HUDEP-2 (cell line): ENCODE results near the gene ASPG.

Experiments used
- DNase-seq, 76 experiments: peaks; one replicate each; lab custom pipeline; 2025; ENCODE audit not compliant: unreplicated experiment in 76 of 76; lab: John Stamatoyannopoulos, UW

ASPG gene

DNA sequence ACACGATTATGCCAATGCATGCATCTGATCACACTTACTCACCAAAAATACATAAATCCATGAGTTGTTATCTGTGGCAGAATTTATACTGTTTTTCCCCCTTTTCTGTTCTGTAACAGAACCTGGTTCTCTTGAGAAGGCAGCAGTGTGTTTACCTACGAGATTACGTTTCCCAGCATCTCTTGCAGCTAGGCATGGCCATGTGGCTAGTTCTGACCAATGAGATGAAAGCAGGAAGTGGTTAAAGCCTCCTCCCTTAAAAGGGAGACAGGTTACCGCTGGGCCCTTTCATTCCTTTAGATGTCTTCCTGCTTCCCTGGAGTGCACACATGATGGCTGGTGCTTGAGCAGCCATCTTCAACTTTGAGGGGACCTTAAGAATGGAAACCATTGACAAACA is 11.7 kb upstream of the ASPG start:
- no peak for DNase-seq

DNA sequence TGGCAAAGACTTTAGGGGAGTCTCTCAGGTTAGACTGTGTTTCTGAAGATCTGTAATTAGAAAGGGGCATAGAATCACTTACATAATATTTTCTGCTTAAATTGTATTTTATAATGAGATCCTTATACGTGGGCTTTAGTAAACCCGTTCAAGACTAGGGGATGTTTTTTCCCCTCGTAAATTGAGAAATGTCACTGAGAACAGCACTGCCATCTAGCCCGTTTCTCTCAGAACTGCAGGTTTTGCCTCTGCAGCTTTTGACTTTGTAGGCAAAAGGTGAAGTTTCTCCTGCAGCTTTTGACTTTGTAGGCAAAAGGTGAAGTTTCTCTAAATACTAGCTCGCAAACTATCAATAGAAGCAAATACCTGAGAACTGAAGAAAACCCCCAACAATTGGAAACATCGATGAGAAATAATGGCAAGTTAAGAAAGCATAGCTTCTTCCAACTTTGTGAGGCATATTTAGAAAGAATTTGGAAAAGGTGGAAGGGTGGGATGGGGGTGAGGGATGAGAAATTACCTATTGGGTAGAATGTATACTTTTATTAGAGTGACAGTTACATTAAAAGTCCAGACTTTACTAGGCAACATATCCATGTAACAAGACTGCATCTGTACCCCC is 9.9 kb upstream of the ASPG start:
- DNase-seq = no peak

DNA sequence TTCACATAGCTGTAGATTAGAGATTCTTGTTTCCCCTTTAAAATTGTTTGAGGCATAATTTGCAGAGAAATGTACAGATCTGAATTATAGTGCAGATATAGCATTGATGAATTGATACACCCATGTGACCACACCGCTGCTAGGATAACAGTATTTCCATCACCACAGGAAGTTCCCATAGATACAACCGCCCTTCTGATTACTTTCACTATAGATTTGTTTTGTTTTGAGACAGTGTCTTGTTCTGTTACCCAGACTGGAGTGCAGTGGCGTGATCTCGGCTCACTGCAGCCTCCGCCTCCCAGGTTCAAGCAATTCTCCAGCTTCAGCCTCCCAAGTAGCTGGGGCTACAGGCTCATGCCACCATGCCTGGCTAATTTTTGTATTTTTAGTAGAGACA is 8.8 kb upstream of the ASPG start:
- DNase-seq = no peak

DNA sequence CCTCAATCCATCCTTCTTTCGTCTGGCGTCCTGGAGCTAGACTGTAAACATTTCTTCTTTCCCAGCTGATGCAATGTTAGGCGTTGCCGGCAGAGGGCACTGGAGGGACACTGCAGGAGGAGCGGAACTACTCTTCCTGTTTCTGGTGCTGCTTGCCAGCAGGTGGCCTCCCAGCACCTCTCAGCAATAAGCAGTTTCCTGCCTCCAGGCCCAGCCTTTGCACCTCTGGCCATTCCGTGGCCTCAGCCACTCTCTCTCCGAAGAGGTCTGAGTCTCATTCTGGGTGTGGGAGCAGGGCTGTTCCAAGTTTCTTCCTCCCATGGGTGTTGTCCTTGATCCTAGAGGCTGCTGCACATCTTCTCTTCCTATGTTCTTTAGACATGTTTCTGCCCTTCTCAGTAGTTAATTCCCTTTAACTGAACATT is 7.5 kb upstream of the ASPG start:
- DNase-seq = peak in 73 of 76 experiments; percentile 18 to 87 (median 76)

DNA sequence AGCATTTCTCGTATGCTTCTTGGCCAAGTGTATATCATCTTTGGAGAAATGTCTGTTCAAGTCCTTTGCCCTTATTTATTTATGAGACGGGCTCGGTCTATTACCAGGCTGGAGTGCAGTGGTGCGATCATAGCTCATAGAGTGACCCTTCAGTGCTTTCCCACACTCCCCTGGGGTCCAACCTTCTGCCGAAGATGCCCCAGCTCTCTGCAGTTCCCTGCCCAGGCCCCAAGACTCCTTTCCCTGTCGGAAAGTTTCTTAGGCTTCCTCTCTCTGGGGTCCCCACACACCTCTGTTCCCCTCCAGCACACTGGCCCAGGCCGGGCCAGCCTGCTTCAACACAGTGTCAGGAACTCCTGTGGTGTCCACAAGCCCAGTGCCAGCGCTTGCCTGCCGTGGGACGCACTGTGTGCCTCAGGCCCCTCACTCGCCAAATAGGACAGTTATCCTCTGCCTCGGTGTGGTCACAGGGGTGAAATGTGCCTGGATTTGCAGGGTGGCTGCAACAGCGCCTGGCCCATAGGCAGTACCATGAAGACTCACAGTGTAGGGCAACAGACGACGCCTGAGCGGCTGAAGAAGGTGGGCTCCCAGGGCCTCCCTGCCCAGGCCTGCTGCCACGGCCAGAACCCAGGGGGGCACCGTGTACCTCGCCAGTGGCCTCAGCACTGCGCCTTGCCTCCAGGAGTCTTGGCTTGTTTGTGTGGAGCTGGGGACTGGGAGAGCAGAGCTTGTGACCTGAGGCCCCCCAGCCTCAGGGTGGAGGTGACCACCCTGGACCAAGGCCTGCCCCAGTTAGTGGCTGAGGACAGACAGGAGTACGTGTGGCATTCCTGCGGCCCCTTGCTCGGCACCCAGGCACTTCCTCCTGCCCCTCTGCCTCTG is 4.9 kb upstream of the ASPG start:
- no peak for DNase-seq

DNA sequence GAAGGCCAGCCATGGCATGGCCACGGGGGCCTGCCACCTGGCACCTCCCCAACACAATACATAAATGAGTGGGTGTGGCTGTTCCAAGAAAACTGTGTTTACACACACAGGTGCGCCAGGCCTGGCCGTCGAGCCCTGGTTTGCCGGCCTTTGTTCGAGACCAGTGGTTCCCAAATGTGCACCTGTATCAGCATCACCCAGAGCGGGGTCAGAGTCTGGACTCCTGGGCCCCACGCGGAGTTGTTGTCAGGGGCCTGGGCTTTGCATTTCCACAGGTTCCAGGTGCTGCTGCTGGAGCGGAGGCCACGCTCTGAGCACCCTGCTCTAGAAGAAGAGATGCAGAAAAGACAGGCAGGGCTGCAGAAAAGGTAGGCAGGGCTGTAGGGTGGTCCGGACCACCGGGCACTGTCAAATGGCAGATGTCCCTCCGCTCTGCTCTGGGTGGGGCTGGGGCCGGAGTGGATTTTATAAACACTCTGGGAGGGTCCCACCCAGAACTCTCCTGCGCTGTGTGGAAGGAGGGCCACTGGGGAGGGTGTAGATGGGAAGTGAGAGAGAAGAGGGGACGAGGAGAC is 4.2 kb upstream of the ASPG start:
- no peak for DNase-seq

DNA sequence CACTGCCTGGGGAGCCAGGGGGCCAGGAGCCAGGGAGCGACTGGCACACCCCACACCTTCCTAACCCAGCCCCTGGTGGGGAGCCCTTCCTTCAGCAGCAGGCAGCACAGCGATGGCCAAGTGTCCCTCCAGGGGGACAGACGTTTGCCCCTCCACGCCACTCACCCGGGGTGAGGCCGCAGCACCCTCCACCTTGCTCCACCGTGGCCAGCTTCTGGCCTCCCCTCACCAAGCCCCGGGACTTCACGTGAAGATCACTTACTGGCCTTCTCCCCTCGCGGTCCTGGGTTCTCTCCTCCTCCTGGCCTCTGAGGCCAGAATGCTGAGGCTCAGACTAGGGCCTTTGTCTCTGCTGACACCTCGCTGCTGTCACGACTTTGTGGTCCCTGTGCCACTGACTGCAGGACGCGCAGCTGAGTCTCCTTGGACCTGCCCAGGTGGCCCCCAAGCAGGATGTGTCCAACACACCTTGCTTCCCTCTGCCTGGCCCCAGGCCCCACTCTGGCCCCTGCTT is 3.5 kb upstream of the ASPG start:
- DNase-seq = no peak

DNA sequence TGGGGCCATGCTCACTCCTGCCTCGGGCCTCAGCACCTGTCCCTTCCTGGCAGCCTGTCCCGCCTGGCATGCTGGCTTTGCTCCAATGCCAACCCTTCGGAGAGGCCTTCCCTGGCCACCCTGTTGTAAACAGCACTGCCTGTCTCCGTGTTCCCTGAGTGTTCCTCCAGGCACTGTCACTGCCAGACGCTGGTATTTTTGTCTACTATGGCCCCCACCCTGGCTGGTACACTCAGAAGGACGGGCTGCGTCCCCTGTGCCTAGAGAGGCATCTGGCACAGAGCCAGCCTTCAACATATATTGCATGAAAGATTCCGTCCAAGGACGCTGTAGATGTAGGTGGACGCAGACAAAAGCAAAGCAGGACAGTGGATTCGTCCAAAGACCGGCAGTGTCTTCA is 2.7 kb upstream of the ASPG start:
- DNase-seq = no peak

DNA sequence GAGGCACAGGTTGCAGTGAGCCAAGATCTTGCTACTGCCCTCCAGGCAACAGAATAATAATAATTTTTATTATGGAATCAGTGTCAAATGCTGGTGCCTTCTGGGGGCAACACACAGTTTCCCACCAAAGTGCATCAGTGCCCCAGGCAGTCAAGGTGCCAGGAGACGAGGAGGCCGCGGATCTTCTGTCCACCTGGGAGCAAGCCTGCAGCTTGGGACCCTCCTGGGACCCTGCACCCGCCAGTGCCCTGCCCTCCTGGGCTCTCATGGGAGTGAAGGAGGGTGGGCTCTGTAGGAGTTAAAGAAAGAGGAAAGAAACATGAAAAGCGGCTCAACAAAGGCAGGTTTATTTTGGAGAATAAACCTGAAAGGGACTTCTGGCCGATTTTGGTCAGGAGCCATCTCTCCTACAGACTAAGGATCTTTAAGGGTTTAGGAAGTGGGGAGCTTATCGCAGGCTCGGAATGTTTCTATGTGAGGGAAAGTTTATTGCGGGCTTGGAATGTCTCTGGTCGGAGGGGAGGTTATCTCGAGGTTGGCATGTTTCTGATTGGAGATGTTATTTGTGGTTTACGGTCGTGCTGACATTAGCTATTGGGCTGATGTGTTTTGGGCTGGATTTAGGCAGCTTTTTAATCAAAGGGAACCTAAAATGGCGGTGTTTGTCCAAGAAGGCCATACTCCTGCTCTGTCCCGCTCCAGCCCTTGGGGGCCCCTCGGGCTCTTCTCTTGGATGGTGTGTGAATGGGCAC is 1.1 kb upstream of the ASPG start:
- DNase-seq = no peak

DNA sequence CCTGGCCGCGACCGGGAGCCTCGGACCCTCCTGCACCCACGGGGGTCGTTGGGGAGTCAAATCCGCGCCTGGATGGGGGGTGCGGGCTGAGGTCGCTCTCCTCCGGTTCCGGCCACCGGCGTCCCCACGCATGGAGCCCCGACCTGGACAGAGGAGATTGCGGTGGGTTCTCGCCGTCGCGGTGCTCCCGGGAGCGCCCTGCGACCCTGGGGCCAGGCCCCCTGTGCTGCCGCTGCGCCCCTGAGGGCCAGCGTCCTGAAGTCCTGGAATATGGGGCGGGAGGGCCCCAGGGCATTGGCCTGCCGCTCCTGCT is 345 bp downstream of the ASPG start:
- DNase-seq = no peak

DNA sequence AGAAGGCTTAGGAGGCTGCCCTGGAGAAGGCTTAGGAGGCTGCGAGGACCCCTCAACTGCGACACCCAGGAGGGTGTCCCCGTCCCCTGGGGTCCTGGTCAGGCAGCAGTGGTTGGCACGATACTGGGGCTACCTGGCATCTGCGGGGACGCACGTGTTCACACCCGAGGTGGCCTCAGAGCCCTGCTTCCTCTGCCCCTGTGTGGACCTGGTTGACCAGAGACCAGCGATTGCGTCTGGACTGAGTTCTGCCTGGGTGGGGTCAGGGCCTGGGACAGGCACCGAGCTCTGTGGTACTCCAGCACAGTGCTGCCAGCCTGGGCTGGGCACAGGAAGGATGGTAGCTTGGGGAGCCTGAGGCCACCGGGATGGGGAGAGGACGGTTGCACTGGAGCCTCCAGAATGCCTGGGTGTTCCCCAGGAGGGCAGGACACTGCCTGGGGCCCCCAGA is 735 bp downstream of the ASPG start:
- no peak for DNase-seq

DNA sequence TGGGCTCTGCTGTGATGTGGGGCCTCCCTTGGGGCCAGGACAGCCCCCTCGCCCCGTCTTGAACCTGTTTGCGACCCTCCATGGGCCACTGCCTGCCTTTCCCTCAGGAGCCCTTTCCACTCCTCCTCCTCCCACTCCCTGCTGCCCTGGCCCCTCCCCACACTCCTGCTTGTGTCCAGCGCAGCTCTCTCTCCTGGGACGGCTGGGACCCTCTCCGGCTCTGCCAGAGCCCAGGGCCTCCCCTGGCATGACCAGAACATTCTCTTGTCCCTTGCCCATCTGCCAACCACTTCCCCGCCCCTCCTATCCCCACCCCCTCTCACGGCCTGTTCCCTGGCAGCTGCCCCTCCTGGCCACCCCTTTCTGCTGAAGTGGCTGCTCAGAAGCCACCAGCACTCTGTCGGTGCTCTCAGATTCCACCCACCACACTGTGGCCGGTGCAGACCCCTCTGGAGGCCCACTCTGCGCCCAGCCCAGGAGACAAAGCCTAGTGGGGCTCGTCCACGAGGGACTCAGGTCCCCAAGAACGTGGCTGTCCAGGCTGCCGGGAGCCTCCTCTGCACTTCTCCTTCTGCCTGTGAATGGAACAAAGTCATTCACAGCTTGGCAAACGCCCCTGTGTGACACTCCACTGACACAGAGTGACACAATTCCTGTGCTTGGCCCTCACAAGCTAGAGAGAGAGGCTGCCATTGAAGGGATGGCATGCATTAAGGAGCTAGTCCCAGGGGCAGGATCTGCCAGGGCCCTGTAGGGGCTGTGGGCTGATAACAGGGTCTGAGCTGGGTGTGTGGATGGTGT is 1.4 kb downstream of the ASPG start:
- DNase-seq = no peak

DNA sequence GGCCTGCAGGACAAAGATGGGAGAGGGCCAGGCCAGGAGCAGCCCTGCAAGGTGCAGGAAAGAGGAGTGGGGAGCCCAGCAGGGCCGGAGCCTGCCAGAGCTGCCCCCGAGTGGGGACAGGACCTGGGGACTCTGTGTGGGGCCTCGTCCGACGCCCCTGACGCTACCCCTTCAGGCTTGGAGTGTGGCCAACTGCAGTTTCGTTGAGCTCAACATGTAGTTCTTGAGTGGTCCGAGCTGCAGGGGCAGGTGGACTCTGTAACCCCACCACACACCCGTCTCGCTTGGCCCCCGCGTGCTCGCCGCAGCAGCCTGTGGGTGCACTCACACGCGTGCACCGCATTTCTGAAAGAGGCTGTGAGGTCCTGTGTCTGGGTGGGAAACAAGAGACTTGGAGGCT is 2.0 kb downstream of the ASPG start:
- DNase-seq = no peak

DNA sequence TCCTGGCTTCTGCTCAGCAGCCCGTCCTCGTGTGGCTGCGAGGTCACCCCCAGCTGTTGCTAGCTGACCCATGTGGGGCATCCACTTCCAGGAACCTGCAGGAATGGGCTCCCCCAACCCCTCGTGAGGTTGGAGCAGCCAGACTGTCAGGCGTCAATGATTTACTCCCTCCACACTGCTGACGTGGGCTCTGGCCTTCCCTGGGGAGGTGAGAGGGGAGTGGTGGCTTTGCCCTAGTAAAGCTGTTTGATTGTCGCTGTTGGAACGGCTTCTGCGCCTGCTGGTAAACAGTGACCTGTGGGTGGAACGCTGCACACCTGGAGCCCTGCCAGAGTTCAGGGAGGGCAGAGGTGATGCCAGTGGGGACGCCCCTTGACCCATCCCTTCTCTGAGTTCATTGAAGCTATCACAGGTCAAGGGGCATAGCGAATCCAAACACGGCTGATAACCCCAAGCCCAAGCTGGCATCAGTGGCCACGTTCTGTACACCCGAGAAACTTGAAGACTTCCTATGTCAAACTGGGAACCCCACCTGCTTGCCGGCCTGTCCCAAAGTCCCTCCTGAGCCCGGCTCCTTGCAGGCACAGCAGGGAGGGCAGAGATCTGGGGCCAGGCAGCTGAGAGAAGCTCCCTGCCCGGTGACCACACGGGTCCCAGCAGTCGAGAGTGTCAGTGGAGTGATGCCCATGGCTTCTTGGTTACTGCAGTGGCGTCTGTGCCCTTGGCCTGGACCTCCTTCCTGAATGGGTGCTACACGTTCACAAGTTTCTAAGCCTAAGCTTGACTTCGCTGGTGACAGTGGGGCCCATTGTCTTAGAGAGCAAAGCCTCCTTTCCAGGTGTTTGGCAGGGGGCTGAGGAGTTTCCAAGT is 2.7 kb downstream of the ASPG start:
- DNase-seq = no peak

DNA sequence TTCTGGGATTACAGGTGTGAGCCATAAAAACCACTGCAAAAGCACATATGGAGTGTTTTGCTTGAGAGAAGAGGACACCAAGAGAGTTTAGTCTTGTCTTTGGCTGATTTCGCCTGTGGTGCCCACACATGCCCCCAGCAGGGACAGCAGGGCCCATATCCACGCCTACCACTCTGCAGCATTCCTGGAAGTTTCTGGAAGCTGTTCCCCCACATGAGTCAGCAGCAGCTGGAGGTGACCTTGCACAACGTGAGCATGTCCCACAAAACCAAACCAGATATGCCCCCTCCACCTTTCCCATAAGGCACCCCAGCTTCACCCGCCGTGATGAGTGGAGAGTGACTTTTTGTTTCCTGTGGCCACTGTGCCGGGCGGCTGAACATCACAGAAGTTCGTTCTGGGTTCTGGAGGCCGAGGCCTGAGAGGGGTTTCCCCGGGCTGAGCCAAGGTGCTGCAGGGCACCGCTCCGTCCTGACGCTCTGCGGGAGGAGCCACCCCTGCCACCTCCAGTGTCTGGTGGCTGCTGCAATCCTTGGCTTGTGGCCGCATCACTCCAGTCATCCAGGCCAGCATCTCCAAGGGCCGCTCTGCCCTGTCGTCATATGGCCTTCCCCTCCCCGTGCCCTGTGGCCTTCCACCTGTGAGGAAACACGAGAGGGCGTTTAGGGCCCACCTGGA is 4.7 kb downstream of the ASPG start:
- DNase-seq = no peak

DNA sequence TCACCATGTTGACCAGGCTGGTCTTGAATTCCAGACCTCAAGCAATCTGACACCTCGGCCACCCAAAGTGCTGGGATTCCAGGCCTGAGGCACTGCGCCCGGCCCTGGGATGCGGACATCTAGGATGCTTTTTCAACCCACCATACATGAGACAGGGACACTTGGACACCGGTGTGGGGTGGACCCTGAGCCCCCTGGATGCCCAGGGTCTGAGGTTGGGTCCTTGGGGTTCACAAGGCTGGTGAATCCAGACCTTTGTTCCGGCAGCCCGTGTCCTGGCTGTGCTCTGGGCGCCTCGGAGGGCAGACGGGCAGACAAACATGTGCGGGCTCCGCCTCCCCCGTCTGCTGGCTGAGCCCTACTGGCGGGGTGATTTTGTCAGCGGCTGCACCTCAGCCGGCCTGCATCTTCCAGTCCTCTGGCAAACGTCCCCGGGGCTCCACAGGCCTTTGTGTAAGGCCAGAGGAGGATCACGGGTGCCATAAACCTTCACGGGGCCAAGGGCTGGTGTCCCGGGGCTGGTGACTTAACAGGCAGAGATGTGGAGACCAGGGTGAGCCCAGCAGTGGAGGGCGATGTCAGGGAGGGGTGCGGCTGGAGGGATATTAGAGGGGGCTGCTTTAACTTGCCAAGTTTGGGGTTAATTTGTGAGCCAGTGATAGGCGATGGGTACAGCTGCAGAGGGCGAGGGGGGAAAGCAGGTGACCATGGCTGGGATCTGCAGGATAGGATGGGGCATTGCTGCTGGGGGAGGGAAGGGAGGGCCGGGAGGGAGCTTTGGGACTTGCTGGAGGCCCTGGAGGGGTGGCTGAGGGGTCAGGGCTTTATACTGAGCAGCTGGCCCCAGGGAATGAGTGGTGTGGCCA is 5.8 kb downstream of the ASPG start:
- no peak for DNase-seq

DNA sequence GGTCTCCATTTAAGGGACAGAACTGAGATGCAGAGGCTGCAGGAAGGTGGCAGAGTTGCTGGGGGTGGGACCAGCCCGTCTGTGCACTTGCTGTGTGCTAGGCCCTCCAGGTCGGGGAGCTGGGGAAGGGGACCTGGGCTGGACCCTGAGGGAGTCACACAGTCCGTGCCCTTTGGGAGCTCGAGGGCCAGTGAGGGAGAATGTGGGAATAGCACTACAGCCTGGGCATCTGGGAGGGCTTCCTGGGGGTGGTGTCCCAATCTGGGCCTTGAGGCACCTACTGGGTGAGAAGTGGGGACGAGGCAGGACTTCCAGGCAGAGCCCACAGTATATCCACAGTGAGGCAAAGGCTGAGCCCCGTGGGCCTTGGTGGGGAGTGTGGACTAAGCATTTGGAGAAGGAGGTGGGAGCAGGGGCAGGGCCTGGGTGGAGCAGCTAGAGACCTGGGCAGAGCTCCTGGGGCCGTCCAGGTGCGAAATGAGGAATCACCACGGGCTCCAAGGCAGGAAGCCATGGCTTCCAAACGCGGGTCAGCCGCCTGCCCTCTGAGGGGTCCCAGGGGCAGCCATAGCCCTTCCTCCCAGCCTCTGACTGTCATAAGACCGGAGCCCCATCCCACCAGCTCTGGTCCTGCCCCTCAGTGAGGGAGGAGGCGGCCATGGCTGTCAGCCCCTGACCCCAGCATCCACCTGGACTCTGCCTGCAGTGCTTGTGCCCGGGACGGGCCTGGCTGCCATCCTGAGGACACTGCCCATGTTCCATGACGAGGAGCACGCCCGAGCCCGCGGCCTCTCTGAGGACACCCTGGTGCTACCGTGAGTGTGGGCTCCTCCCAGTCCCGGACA is 6.6 kb downstream of the ASPG start:
- DNase-seq = no peak
